Activated T-helper 2 cell treated with anti-CD3 and anti-CD28 coated beads, Interferon-gamma antibody, Interleukin-2, Interleukin-4, amounts not matched to agents 10 μg/mL and 5 μg/mL and 100 μg/mL, durations not matched to agents 14 hours and 24 hours and 36 hours (primary cell): Measurements from ENCODE around the gene EAF2. TPM values are rescaled to one million over a fixed set of nuclear protein-coding genes. Genes with fewer than 3 reads are reported as not detected.

ENCODE experiments used
- DNase-seq: peaks from one replicate; pipeline ENCODE4 v3.0.0; 2021; ENCODE audit warnings: low spot score
- H3K27ac Mint-ChIP-seq: one replicate; pipeline ENCODE4 v1.8.0; 2021; ENCODE audit warnings: mixed read lengths
- H3K27me3 Mint-ChIP-seq: one replicate; pipeline ENCODE4 v1.8.0; 2021; ENCODE audit warnings: low read depth, mixed read lengths
- H3K36me3 Mint-ChIP-seq: one replicate; pipeline ENCODE4 v1.8.0; 2021; ENCODE audit warnings: low read depth, mixed read lengths
- H3K4me1 Mint-ChIP-seq: one replicate; pipeline ENCODE4 v1.8.0; 2021; ENCODE audit warnings: low read depth, mixed read lengths
- H3K4me3 Mint-ChIP-seq: one replicate; pipeline ENCODE4 v1.8.0; 2021; ENCODE audit warnings: low read depth, mild to moderate bottlenecking, moderate library complexity, mixed read lengths
- H3K9me3 Mint-ChIP-seq: one replicate; pipeline ENCODE4 v1.8.0; 2021; ENCODE audit warnings: mixed read lengths
- intact Hi-C: fragments of 100-400 bp; cut with micrococcal nuclease; formaldehyde crosslinking; loops from one replicate; pipeline ENCODE4 v1.15.1; 2023
- total RNA-seq: library from RNA; stranded (reverse); gene quantifications from 2 replicates; pipeline ENCODE4 v1.2.3, GENCODE V29; 2022

The EAF2 gene
- total RNA-seq, result 18.5 and 19.2 TPM in 2 replicates

DNA sequence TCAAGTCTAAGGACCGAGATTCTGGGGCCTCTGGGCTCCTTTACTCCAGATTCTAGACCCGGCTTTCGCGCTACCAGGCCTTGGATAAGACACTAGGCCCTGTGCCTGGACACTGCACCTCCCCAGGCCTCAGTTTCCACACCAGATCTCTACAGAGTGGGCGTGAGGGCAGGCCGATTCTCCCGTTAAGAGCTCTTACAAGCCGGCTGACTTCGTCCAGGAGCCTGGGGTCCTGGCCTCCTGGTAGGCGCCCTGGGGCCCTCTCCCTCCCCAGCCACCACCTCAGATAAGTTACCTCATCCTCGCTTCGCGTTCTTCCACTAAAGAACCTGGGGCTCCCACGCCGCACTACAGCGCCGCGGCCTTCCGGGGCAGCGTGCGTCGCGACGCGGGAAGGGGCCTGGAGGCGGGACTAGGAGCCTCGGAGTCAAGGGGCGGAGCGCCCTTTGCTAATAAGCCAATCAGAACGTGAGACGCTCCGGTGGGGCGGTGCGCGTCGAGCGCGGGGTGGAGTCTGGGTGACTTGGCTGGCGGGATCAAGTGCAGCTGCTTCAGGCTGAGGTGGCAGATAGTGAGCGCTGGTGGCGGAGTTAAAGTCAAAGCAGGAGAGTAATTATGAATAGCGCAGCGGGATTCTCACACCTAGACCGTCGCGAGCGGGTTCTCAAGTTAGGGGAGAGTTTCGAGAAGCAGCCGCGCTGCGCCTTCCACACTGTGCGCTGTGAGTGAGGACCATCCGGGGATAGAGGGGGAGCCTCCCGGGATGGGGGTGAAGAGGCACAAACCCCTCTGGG lies at the start of gene EAF2, which contains the start of gene IQCB1:
EAF2 (plus strand) TSS at position 539 of the 794 bp plus-strand sequence; CDS start at position 616, 77 bp downstream.
IQCB1 (minus strand) TSS at position 390 of the 794 bp plus-strand sequence. CDS start 6,100 bp downstream, outside the sequence.
- intact Hi-C loops, result loop anchor here (1.0 to 10.0 kb wide), 6 partner anchors 86 to 550 kb away; partner anchors contain the start of genes FAM162A, GOLGB1 and MIX23
- peak; percentile 96 for DNase-seq
- Mint-ChIP-seq H3K36me3 (peaks cover 64% of the 10 kb centered on the region), H3K27me3 (no peaks in the 10 kb centered on the region), H3K4me3 (peak within 1 kb of the TSS; percentile 98), H3K27ac (peak within 1 kb of the TSS; percentile 97), H3K4me1 (peaks cover 61% of the 10 kb centered on the region), H3K9me3 (no peaks in the 10 kb centered on the region)

DNA sequence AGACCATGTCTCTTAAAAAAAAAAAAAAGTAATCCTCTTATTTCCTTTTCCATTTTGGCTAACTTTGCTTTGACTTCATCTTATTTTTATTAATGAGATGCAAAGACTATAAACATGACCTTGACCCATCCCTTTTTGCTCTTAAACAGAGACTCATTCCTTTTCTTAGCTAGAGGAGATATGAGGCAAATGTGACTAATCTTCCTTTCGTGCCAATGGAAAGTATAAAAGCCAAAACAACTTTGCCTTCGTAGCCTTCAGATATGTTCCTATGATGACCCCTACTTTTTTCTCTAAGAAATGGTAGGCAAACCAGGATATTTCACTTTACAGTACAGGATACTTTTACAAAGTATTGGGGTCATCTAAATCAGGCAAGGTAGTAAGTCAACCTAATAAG lies 48.5 kb upstream of the EAF2 start:
- intact Hi-C loops, result no loop called here
- peaks cover 70% of the 10 kb centered on the region for H3K36me3 Mint-ChIP-seq
- no peaks in the 10 kb centered on the region for H3K9me3 Mint-ChIP-seq
- no peaks in the 10 kb centered on the region for H3K27me3 Mint-ChIP-seq
- H3K4me3 Mint-ChIP-seq, result no peak overlapping the region
- DNase-seq, result no peak
- H3K4me1 Mint-ChIP-seq, result no peaks in the 10 kb centered on the region
- H3K27ac Mint-ChIP-seq, result no peak overlapping the region

DNA sequence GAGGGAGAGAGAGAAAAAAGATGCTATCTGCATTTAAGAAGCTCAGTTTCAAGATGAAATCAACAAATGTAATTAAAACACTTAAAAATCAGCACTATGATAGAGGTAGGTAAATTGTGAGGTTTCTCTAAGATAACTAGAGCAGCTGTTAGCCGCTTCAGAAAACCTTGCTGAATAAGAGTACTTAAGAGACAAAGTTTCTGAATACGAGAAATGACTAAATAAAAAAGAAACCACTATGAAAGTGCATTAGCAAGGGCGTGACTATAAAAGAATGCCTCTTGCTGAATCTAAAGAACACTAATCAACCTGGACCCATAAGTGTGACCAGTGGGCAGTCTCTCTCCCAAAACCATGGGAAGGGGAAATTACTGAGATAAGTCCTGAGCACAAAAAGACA lies 41.9 kb upstream of the EAF2 start:
- H3K4me3 Mint-ChIP-seq, result no peak overlapping the region

DNA sequence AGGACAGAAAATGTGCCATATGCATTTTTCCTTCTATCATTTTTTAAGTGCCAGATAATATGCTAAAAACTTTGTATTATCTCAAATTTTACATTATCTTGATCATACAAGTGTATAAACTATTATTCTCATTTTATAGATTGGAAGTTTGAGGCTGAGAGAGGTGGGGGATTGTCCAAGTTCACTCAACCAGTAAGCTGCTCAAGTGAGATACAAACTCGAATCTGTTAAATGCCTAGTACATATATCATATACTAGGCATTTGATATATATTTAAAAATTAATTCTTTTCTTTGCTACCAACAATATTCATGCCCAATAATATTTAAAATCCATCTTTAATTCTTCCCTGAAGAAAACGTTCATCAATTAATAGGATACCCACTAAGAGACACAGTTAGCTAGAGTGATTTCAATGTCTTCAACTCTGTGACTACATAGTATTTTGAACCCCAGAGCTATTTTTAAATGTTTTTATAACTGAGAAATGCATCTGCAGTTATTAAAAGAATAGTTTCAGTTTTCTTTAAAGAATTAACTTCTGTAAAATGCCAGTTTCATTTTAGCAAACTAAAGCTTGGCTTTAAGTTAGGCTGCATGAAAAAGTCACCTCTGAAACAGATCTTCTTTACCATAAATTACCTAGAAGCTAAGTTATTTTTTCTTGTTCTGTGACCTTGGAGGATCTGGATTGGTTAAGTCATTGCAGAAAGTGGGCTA lies 40.6 kb upstream of the EAF2 start:
- H3K36me3 Mint-ChIP-seq, result peaks cover 52% of the 10 kb centered on the region
- H3K4me1 Mint-ChIP-seq, result peaks cover 8% of the 10 kb centered on the region
- H3K9me3 Mint-ChIP-seq, result no peaks in the 10 kb centered on the region
- no peak for DNase-seq
- intact Hi-C loops, result no loop called here
- no peaks in the 10 kb centered on the region for H3K27me3 Mint-ChIP-seq
- no peak overlapping the region for H3K4me3 Mint-ChIP-seq
- H3K27ac Mint-ChIP-seq, result no peak overlapping the region

More for the DNA sequence above, 41.9 kb upstream of the EAF2 start:
- intact Hi-C loops, result no loop called here
- peaks cover 59% of the 10 kb centered on the region for H3K36me3 Mint-ChIP-seq
- H3K9me3 Mint-ChIP-seq, result no peaks in the 10 kb centered on the region
- no peak for DNase-seq
- peaks cover 8% of the 10 kb centered on the region for H3K4me1 Mint-ChIP-seq
- peak overlapping the region; percentile 17 for H3K27ac Mint-ChIP-seq
- no peaks in the 10 kb centered on the region for H3K27me3 Mint-ChIP-seq

DNA sequence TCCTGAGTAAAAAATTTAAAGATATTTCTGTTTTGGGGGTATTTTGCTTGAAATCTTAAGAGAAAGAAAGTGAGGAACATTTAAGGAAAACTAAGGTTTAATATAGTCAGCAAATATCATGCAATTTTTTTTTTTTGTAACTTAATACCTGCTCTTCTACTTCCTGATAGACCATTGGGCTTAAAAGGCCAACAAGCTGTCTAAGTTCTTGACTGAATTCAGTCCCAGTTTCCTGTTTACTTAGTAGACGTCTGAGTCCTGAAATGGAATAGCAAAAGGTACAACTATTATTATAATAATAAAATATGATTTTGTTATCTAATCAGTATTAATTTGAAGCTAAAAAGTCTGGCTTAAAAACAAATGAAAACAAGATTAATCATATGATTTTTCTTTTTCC lies 38.0 kb upstream of the EAF2 start:
- no peaks in the 10 kb centered on the region for H3K9me3 Mint-ChIP-seq
- H3K27ac Mint-ChIP-seq, result no peak overlapping the region
- DNase-seq, result no peak
- no peaks in the 10 kb centered on the region for H3K27me3 Mint-ChIP-seq
- H3K4me1 Mint-ChIP-seq, result peaks cover 20% of the 10 kb centered on the region
- intact Hi-C loops, result no loop called here
- H3K36me3 Mint-ChIP-seq, result peaks cover 49% of the 10 kb centered on the region
- no peak overlapping the region for H3K4me3 Mint-ChIP-seq

DNA sequence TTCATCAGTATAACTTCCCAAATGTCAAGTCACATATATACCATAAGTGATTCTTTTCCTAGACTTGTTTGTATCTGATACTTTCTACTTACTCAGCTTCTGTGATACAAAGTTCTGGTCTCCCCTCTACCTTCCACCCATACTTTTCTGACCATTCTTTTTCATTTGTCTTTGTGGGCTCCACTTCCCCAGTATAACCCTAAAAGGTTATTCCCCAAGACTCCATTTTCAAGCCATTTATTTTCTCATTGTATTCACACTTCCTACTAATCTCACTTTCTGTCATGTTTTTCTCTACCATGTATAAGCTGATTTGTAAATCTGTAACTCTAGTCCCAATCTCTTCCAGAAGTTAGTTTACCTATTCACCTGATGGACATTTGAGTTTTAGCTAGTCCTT lies 34.1 kb upstream of the EAF2 start:
- Mint-ChIP-seq H3K27me3 (no peaks in the 10 kb centered on the region), H3K9me3 (no peaks in the 10 kb centered on the region), H3K4me1 (peaks cover 16% of the 10 kb centered on the region), H3K4me3 (no peak overlapping the region), H3K36me3 (peaks cover 57% of the 10 kb centered on the region), H3K27ac (peak overlapping the region; percentile 10)
- intact Hi-C loops, result no loop called here
- no peak for DNase-seq

DNA sequence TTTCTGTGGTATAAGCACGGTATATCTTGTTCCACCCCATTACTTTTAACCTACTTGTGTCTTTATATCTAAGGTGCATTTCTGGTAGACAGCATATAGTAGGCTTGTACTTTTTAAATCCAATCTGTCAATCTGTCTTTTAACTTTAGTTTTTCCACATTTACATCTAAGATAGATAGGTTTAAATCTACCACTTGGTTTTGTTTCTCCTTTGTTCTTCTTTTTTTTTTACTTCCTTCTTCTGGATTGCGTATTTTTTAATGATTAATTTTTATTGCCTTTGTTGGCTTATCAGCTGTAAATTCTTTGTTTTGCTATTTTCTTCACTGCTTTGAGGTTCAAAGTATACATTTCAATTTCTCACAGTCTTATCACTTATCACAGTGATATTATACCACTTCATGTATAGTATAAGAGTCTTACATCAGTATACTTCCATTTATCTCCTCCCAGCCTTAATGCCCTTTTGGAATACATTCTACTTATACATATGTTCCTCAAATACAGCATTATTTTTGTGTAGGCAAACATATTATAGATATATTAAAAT lies 31.2 kb upstream of the EAF2 start:
- intact Hi-C loops, result no loop called here
- H3K36me3 Mint-ChIP-seq, result peaks cover 63% of the 10 kb centered on the region
- no peak overlapping the region for H3K4me3 Mint-ChIP-seq
- no peaks in the 10 kb centered on the region for H3K9me3 Mint-ChIP-seq
- peaks cover 14% of the 10 kb centered on the region for H3K4me1 Mint-ChIP-seq
- no peaks in the 10 kb centered on the region for H3K27me3 Mint-ChIP-seq
- DNase-seq, result no peak
- no peak overlapping the region for H3K27ac Mint-ChIP-seq

DNA sequence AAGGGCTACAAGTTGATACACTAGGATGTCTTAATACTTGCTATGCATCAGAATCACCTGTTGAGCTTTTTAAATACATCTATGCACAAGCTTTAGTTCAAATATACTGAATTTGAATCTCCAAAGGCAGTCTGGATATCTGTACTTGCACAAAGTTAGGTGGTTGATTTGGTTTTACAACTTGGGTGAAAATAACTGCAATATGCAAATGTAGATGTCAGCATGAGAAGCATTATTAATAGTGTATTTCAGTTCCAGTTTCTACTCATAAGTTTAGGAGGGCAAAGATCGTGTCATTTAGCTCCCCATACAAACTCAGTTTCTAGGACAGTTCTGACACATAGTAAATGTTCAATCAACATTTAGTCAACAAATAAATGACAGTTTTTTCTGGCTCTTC lies 25.8 kb upstream of the EAF2 start:
- no peaks in the 10 kb centered on the region for H3K9me3 Mint-ChIP-seq
- H3K4me3 Mint-ChIP-seq, result no peak overlapping the region
- H3K27me3 Mint-ChIP-seq, result no peaks in the 10 kb centered on the region
- H3K27ac Mint-ChIP-seq, result no peak overlapping the region
- intact Hi-C loops, result no loop called here
- DNase-seq, result no peak
- H3K36me3 Mint-ChIP-seq, result peaks cover 74% of the 10 kb centered on the region
- peaks cover 28% of the 10 kb centered on the region for H3K4me1 Mint-ChIP-seq

DNA sequence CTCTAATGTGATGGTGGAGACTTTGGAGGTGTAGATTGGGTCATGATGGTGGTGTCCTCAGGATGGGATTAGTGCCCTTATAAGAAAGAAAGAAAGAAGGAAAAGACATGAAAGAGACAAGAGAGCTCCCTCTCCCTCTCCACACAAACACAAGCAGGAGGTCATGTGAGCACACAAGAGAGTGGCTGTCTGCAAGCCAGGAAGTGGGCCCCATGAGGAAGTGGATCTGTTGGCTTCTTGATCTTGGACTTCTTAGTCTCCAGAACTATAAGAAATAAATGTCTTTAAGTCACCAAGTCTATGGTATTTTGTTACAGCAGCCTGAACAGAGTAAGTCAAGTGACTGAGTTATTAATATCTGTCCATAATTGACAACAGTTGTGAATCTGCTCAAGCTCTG lies 17.3 kb upstream of the EAF2 start:
- Mint-ChIP-seq H3K36me3 (peaks cover 81% of the 10 kb centered on the region), H3K27ac (no peak overlapping the region), H3K4me3 (no peak overlapping the region), H3K27me3 (no peaks in the 10 kb centered on the region), H3K9me3 (peaks cover 28% of the 10 kb centered on the region), H3K4me1 (peaks cover 43% of the 10 kb centered on the region)
- intact Hi-C loops, result no loop called here
- DNase-seq, result no peak

DNA sequence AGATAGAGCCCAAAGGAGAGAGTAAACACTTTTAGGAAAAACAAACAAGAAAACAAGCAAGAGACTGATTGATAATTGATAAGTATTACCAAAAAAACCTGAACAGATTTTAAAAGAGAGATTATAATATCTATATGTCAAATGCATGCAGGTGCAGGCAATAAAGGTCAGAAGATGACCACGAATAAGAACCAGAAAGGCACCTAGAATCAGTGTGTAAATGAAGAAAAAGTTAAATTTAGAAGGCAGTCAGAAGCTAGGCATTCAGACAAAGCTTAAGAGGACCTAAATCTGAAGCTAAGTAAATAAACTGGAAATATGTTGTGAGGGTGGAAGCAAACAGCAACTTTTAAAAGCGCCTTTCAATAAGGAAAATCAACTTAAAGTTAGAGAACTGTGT lies 16.4 kb upstream of the EAF2 start:
- intact Hi-C loops, result no loop called here
- no peak overlapping the region for H3K4me3 Mint-ChIP-seq
- H3K4me1 Mint-ChIP-seq, result peaks cover 39% of the 10 kb centered on the region
- H3K36me3 Mint-ChIP-seq, result peaks cover 85% of the 10 kb centered on the region
- no peak for DNase-seq
- H3K27ac Mint-ChIP-seq, result peak overlapping the region; percentile 24
- no peaks in the 10 kb centered on the region for H3K27me3 Mint-ChIP-seq
- peaks cover 36% of the 10 kb centered on the region for H3K9me3 Mint-ChIP-seq

DNA sequence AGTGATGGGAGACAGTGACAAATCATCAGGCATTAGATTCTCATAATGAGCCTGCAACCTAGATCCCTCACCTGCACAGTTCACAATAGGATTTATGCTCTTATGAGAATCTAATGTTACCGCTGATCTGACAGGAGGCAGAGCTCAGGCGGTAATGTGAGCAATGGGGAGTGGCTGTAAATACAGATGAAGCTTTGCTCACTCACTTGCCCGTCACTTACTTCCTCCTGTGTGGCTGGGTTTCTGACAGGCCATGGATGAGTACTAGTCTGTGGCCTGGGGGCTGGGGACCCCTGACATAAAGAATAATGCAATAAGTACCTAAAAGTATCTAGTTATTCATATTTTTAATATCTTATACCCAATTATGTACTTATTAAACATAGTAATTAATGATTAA lies 15.8 kb upstream of the EAF2 start:
- Mint-ChIP-seq H3K27me3 (no peaks in the 10 kb centered on the region), H3K36me3 (peaks cover 85% of the 10 kb centered on the region), H3K27ac (no peak overlapping the region), H3K9me3 (peaks cover 40% of the 10 kb centered on the region), H3K4me1 (peaks cover 33% of the 10 kb centered on the region), H3K4me3 (no peak overlapping the region)
- intact Hi-C loops, result no loop called here
- no peak for DNase-seq

DNA sequence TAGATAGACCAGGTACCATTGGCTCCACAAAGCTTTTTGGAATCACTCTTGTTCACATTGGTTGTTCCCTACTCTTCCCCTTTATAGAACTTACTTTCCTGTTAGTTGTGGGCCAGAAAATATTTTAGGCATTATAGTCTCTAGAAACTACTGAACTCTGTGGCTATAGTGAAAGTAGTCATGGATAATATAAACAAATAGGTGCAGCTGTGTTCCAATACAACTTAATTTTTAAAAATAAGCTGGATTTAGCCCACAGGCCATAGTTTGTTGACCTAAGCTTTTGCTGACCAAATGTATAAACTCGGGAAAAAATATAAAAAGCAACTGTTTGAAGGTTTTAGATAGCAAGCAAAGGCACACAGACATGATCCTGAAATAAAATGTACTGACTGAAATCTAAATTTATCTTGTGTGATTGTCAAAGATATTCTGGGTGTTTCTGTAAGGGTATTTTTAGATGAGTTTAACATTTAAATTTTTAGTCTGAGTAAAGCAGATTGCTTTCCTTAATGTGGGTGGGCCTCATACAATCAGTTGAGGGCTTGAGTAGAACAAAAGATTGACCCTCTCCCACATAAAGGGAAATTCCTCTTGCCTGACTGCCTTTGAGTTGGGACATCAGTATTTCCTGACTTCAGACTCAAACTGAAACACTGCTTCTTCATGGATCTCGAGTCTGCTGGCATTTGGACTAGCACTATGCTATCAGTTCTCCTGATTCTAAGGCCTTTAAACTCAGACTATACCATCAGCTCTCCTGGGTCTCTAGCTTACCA lies 13.4 kb upstream of the EAF2 start:
- DNase-seq, result no peak
- Mint-ChIP-seq H3K4me1 (peaks cover 26% of the 10 kb centered on the region), H3K36me3 (peaks cover 85% of the 10 kb centered on the region), H3K27ac (no peak overlapping the region), H3K4me3 (no peak overlapping the region), H3K9me3 (peaks cover 30% of the 10 kb centered on the region), H3K27me3 (no peaks in the 10 kb centered on the region)
- intact Hi-C loops, result no loop called here
